Gastroesophageal sphincter (tissue), 4 donors: Measurements from ENCODE around the gene DNASE2B. TPM values are rescaled to one million over a fixed set of nuclear protein-coding genes. Genes with fewer than 3 reads are reported as not detected.

Source experiments
- ATAC-seq: fragments of 150-250 bp; one replicate; pipeline ENCODE4 v1.9.1; 2016; ENCODE audit warnings: mild to moderate bottlenecking, moderate library complexity
- H3K27ac ChIP-seq, 4 donors: fragments of 200-600 bp; sonication (generic) in 3 of 4; 1 replicate in 3 of 4; 2 replicates in 1 of 4; pipeline ENCODE4 v1.5.1; 2016 to 2019
- H3K27me3 ChIP-seq: fragments of 200-600 bp; sonication (generic); one replicate; pipeline ENCODE4 v1.5.1; 2019
- H3K36me3 ChIP-seq, 2 donors: fragments of 200-600 bp; sonication (generic); one replicate each; pipeline ENCODE4 v1.5.1; 2019; ENCODE audit warnings: control low read depth in 1 of 2
- H3K4me1 ChIP-seq, 3 donors: fragments of 200-600 bp; sonication (generic); 1 replicate in 2 of 3; 2 replicates in 1 of 3; pipeline ENCODE4 v1.5.1; 2016 to 2019; ENCODE audit warnings: control low read depth in 2 of 3
- H3K4me3 ChIP-seq, 2 donors: fragments of 200-600 bp; sonication (generic); one replicate each; pipeline ENCODE4 v1.5.1; 2019; ENCODE audit warnings: mild to moderate bottlenecking in 1 of 2, moderate library complexity in 1 of 2
- H3K9me3 ChIP-seq, 3 donors: fragments of 200-600 bp; sonication (generic); one replicate each; pipeline ENCODE4 v1.5.1; 2017 to 2019; ENCODE audit warnings: control low read depth in 2 of 3
- CTCF ChIP-seq, 4 experiments: fragments of 200-600 bp in 2 of 4; fragments of 450-650 bp in 2 of 4; sonication (generic) in 1 of 4; IDR thresholded peaks; one replicate each; pipeline ENCODE4 v1.5.1; 2017 to 2019; ENCODE audit warnings: antibody characterized with exemption in 4 of 4, mild to moderate bottlenecking in 2 of 4, moderate library complexity in 2 of 4
- EP300 ChIP-seq: sonication (generic); formaldehyde crosslinking; IDR thresholded peaks from one replicate; pipeline ENCODE4 v1.6.1; 2017; ENCODE audit warnings: antibody characterized with exemption, mild to moderate bottlenecking
- POLR2A ChIP-seq, 2 donors: fragments of 450-650 bp; IDR thresholded peaks; one replicate each; pipeline ENCODE4 v1.6.1; 2017; ENCODE audit warnings: antibody characterized with exemption in 2 of 2, mild to moderate bottlenecking in 2 of 2, moderate library complexity in 1 of 2
- POLR2AphosphoS5 ChIP-seq: sonication (generic); formaldehyde crosslinking; IDR thresholded peaks from one replicate; pipeline ENCODE4 v1.6.1; 2017; ENCODE audit warnings: antibody characterized with exemption
- WGBS, 2 donors: methylation state at CpG; one replicate each; pipeline ENCODE4 v1.1.5; 2018; ENCODE audit warnings: low coverage in 1 of 2; 5-methylcytosine and 5-hydroxymethylcytosine counted together
- total RNA-seq, 4 donors: library from RNA; depleted of rRNA; stranded (reverse); fragments of >200 nt; gene quantifications; one replicate each; pipeline ENCODE4 v1.1.0, GENCODE V29; 2016

Gene DNASE2B
- total RNA-seq, 4 donors from 2014 or later: not detected

GRCh38 chr1:84387480-84388163 is 10.7 kb upstream of the DNASE2B start:
- Histone ChIP-seq H3K9me3 (no peaks in the 10 kb centered on the region), H3K4me1 (no peaks in the 10 kb centered on the region), H3K27me3 (no peaks in the 10 kb centered on the region), H3K4me3 (no peak overlapping the region), H3K36me3 (no peaks in the 10 kb centered on the region), H3K27ac (no peak overlapping the region)
- no peak for ATAC-seq
- no peak for TF ChIP-seq EP300
- TF ChIP-seq POLR2A (IDR thresholded peaks at IDR 0.05): no peak
- TF ChIP-seq POLR2AphosphoS5: no peak
- TF ChIP-seq CTCF (IDR thresholded peaks at IDR 0.05): no peak
- 85 to 89% methylated on average over 5 to 8 of the region's 8 CpGs for WGBS, 2 donors

- no peak overlapping the region for H3K4me3 ChIP-seq
- no peak for ATAC-seq
- H3K36me3 ChIP-seq: no peaks in the 10 kb centered on the region
- no peaks in the 10 kb centered on the region for H3K4me1 ChIP-seq
- TF ChIP-seq CTCF (IDR thresholded peaks at IDR 0.05) (no peak), EP300 (no peak)
- no peaks in the 10 kb centered on the region for H3K9me3 ChIP-seq
- no peak overlapping the region for H3K27ac ChIP-seq
- no peaks in the 10 kb centered on the region for H3K27me3 ChIP-seq
These were observed 8.1 kb upstream of the DNASE2B start for GRCh38 chr1:84390226-84390625.

- no peaks in the 10 kb centered on the region for H3K36me3 ChIP-seq
- no peak overlapping the region for H3K4me3 ChIP-seq
- ATAC-seq: no peak
- TF ChIP-seq POLR2A (IDR thresholded peaks at IDR 0.05) (no peak), CTCF (IDR thresholded peaks at IDR 0.05) (no peak), EP300 (no peak), POLR2AphosphoS5 (no peak)
- H3K9me3 ChIP-seq: no peaks in the 10 kb centered on the region
- whole genome bisulfite sequencing, 2 donors: 62 to 76% methylated on average over 3 of the region's 3 CpGs
- no peaks in the 10 kb centered on the region for H3K4me1 ChIP-seq
- no peaks in the 10 kb centered on the region for H3K27me3 ChIP-seq
- H3K27ac ChIP-seq: no peak overlapping the region
These were observed 2.9 kb downstream of the DNASE2B start for GRCh38 chr1:84401156-84401555.

GRCh38 chr1:84402060-84402459 is 3.8 kb downstream of the DNASE2B start:
- Histone ChIP-seq H3K27ac (no peak overlapping the region), H3K27me3 (no peaks in the 10 kb centered on the region), H3K9me3 (no peaks in the 10 kb centered on the region), H3K4me1 (no peaks in the 10 kb centered on the region), H3K36me3 (no peaks in the 10 kb centered on the region), H3K4me3 (no peak overlapping the region)
- no peak for ATAC-seq
- TF ChIP-seq POLR2A (IDR thresholded peaks at IDR 0.05) (no peak), POLR2AphosphoS5 (no peak), EP300 (no peak), CTCF (IDR thresholded peaks at IDR 0.05) (no peak)

- no peak for ATAC-seq
- H3K27ac ChIP-seq: no peak overlapping the region
- no peaks in the 10 kb centered on the region for H3K27me3 ChIP-seq
- TF ChIP-seq EP300 (no peak), CTCF (IDR thresholded peaks at IDR 0.05) (no peak), POLR2AphosphoS5 (no peak), POLR2A (IDR thresholded peaks at IDR 0.05) (no peak)
- H3K36me3 ChIP-seq: no peaks in the 10 kb centered on the region
- H3K4me3 ChIP-seq: no peak overlapping the region
- no peaks in the 10 kb centered on the region for H3K9me3 ChIP-seq
- H3K4me1 ChIP-seq: no peaks in the 10 kb centered on the region
These were observed 4.2 kb downstream of the DNASE2B start for GRCh38 chr1:84402501-84402900.
